Measurements from ENCODE around the gene LCN6. TPM values are rescaled to one million over a fixed set of nuclear protein-coding genes. Genes with fewer than 3 reads are reported as not detected.

LCN6 gene
- polyA plus RNA-seq, 1 donor (not counting 4 experiments of a cell fraction or from before 2014, with no cell fraction given), result not detected

DNA sequence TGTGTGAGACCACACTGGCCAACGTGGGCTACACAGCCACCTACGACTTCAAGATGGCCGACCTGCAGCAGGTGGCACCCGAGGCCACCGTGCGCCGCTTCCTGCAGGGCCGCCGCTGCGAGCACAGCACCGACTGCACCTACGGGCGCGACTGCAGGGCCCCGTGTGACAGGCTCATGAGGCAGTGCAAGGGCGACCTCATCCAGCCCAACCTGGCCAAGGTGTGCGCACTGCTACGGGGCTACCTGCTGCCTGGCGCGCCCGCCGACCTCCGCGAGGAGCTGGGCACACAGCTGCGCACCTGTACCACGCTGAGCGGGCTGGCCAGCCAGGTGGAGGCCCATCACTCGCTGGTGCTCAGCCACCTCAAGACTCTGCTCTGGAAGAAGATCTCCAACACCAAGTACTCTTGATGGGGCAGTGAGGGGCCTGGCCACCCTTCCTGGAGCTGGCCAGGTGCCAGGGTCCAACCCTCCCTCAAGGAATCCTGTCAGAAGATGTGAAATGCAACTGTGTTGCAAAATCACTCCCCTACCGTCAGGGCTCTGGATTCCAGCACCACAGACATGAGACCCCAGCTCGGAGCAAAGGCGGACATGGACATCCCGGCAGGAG lies 24.9 kb downstream of the LCN6 start:
- Histone ChIP-seq H4K20me1 (ENCODE audit: control insufficient read depth, extremely low read depth, insufficient read depth, low read length) (peaks cover 55% of the 10 kb centered on the region), H3K27ac (ENCODE audit: control insufficient read depth, insufficient read depth, low read length) (no peak overlapping the region), H3K9ac (ENCODE audit: control insufficient read depth, extremely low read depth, insufficient read depth, low read length) (no peak overlapping the region), H3K4me1 (ENCODE audit: control insufficient read depth, extremely low read depth, insufficient read depth, low read length) (peaks cover 36% of the 10 kb centered on the region), H3K36me3 (ENCODE audit: control insufficient read depth in 2 of 2, extremely low read depth in 1 of 2, insufficient read depth in 2 of 2, low read length in 2 of 2) (peaks cover 27 to 33% of the 10 kb centered on the region in 2 experiments), H3K27me3 (ENCODE audit: control insufficient read depth, extremely low read depth, insufficient read depth, low read length) (no peaks in the 10 kb centered on the region), H3K9me1 (ENCODE audit: control insufficient read depth, extremely low read depth, insufficient read depth, low read length) (peaks cover 3% of the 10 kb centered on the region), H3K9me3 (ENCODE audit: control insufficient read depth, low read depth, low read length) (no peaks in the 10 kb centered on the region), H3K4me3 (ENCODE audit: control insufficient read depth in 2 of 3, extremely low read depth in 1 of 3, insufficient read depth in 2 of 3, low read depth in 1 of 3, low read length in 3 of 3) (no peak overlapping the region), H2AFZ (ENCODE audit: control insufficient read depth, low read length) (no peak overlapping the region), H3K79me2 (ENCODE audit: control insufficient read depth, insufficient read depth, low read length) (peaks cover 30% of the 10 kb centered on the region), H3K4me2 (ENCODE audit: control insufficient read depth, extremely low read depth, insufficient read depth, low read depth, low read length) (no peak overlapping the region)
- dilution Hi-C loops (cut with MboI; ENCODE audit: extremely low pct_ligation_motif_present, low sequenced_read_pairs), result no loop called here
- DNase-seq (ENCODE audit: low read depth, low spot score) (no peak), FAIRE-seq (no peak)
- TF ChIP-seq, protein P1, sequence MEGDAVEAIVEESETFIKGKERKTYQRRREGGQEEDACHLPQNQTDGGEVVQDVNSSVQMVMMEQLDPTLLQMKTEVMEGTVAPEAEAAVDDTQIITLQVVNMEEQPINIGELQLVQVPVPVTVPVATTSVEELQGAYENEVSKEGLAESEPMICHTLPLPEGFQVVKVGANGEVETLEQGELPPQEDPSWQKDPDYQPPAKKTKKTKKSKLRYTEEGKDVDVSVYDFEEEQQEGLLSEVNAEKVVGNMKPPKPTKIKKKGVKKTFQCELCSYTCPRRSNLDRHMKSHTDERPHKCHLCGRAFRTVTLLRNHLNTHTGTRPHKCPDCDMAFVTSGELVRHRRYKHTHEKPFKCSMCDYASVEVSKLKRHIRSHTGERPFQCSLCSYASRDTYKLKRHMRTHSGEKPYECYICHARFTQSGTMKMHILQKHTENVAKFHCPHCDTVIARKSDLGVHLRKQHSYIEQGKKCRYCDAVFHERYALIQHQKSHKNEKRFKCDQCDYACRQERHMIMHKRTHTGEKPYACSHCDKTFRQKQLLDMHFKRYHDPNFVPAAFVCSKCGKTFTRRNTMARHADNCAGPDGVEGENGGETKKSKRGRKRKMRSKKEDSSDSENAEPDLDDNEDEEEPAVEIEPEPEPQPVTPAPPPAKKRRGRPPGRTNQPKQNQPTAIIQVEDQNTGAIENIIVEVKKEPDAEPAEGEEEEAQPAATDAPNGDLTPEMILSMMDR (optimal IDR thresholded peaks at IDR 0.05 in 1 of 3, IDR thresholded peaks at IDR 0.05 in 1 of 3, conservative IDR thresholded peaks at IDR 0.05 in 1 of 3; ENCODE audit: extremely low read depth in 1 of 3, insufficient read depth in 2 of 3, low read length in 3 of 3), result no peak
- no peak for TF ChIP-seq EZH2 (IDR thresholded peaks at IDR 0.05; ENCODE audit: low read length)

DNA sequence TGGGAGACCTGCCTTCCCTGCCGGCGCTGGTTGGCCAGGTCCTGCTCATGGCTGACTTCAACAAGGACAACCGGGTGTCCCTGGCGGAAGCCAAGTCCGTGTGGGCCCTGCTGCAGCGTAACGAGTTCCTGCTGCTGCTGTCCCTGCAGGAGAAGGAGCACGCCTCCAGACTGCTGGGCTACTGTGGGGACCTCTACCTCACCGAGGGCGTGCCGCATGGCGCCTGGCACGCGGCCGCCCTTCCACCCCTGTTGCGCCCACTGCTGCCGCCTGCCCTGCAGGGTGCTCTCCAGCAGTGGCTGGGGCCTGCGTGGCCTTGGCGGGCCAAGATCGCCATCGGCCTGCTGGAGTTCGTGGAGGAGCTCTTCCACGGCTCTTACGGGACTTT lies 25.4 kb downstream of the LCN6 start:
- H3K79me2 ChIP-seq (ENCODE audit: control insufficient read depth, insufficient read depth, low read length), result peaks cover 30% of the 10 kb centered on the region
- H3K9me3 ChIP-seq (ENCODE audit: control insufficient read depth, low read depth, low read length), result no peaks in the 10 kb centered on the region
- H3K27ac ChIP-seq (ENCODE audit: control insufficient read depth, insufficient read depth, low read length), result no peak overlapping the region
- dilution Hi-C loops (cut with MboI; ENCODE audit: extremely low pct_ligation_motif_present, low sequenced_read_pairs), result no loop called here
- DNase-seq (ENCODE audit: low read depth, low spot score) (no peak), FAIRE-seq (no peak)
- peaks cover 36% of the 10 kb centered on the region for H3K4me1 ChIP-seq (ENCODE audit: control insufficient read depth, extremely low read depth, insufficient read depth, low read length)
- no peak overlapping the region for H3K4me2 ChIP-seq (ENCODE audit: control insufficient read depth, extremely low read depth, insufficient read depth, low read depth, low read length)
- TF ChIP-seq, protein P1 (optimal IDR thresholded peaks at IDR 0.05 in 1 of 3, IDR thresholded peaks at IDR 0.05 in 1 of 3, conservative IDR thresholded peaks at IDR 0.05 in 1 of 3; ENCODE audit: extremely low read depth in 1 of 3, insufficient read depth in 2 of 3, low read length in 3 of 3), result no peak
- no peak for TF ChIP-seq EZH2 (IDR thresholded peaks at IDR 0.05; ENCODE audit: low read length)
- peaks cover 55% of the 10 kb centered on the region for H4K20me1 ChIP-seq (ENCODE audit: control insufficient read depth, extremely low read depth, insufficient read depth, low read length)
- H2AFZ ChIP-seq (ENCODE audit: control insufficient read depth, low read length), result no peak overlapping the region
- H3K27me3 ChIP-seq (ENCODE audit: control insufficient read depth, extremely low read depth, insufficient read depth, low read length), result no peaks in the 10 kb centered on the region
- H3K9me1 ChIP-seq (ENCODE audit: control insufficient read depth, extremely low read depth, insufficient read depth, low read length), result peaks cover 3% of the 10 kb centered on the region
- no peak overlapping the region for H3K9ac ChIP-seq (ENCODE audit: control insufficient read depth, extremely low read depth, insufficient read depth, low read length)
- peaks cover 27 to 33% of the 10 kb centered on the region in 2 experiments for H3K36me3 ChIP-seq (ENCODE audit: control insufficient read depth in 2 of 2, extremely low read depth in 1 of 2, insufficient read depth in 2 of 2, low read length in 2 of 2)
- no peak overlapping the region for H3K4me3 ChIP-seq (ENCODE audit: control insufficient read depth in 2 of 3, extremely low read depth in 1 of 3, insufficient read depth in 2 of 3, low read depth in 1 of 3, low read length in 3 of 3)
